ENCODE results near the gene DCX. TPM values are rescaled to one million over a fixed set of nuclear protein-coding genes. Genes with fewer than 3 reads are reported as not detected.

DCX gene
- polyA plus RNA-seq, 1 donor (not counting 4 experiments of a cell fraction or from before 2014, with no cell fraction given) = not detected

DNA sequence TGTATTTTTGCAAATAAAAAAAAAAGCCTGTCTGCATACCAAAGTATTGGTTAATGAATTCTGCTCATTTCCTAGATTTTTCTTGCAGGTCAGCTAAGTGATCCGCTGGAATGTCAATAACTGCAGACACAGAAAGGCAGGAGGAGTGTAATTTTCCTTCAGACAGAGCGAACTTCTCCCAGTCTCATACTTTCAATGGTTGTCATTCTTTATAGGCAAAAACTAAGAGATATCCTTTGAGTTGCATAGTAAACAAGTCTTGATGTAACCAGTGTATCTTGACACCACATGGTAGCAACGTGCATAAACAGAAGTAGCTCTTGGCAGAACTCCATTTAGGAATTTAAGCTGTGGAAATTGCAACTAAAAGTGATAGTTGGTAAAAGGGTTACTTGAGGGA lies 149.9 kb downstream of the DCX start:
- dilution Hi-C loops (cut with MboI; ENCODE audit: extremely low pct_ligation_motif_present, low sequenced_read_pairs) = no loop called here
- Histone ChIP-seq H3K36me3 (ENCODE audit: control insufficient read depth in 2 of 2, extremely low read depth in 1 of 2, insufficient read depth in 2 of 2, low read length in 2 of 2) (no peaks in the 10 kb centered on the region), H3K27me3 (ENCODE audit: control insufficient read depth, extremely low read depth, insufficient read depth, low read length) (peaks cover 10% of the 10 kb centered on the region), H3K9me3 (ENCODE audit: control insufficient read depth, low read depth, low read length) (no peaks in the 10 kb centered on the region), H3K4me3 (ENCODE audit: control insufficient read depth in 2 of 3, extremely low read depth in 1 of 3, insufficient read depth in 2 of 3, low read depth in 1 of 3, low read length in 3 of 3) (no peak overlapping the region), H3K27ac (ENCODE audit: control insufficient read depth, insufficient read depth, low read length) (no peak overlapping the region), H3K9me1 (ENCODE audit: control insufficient read depth, extremely low read depth, insufficient read depth, low read length) (no peaks in the 10 kb centered on the region), H3K4me2 (ENCODE audit: control insufficient read depth, extremely low read depth, insufficient read depth, low read depth, low read length) (no peak overlapping the region), H3K4me1 (ENCODE audit: control insufficient read depth, extremely low read depth, insufficient read depth, low read length) (no peaks in the 10 kb centered on the region), H4K20me1 (ENCODE audit: control insufficient read depth, extremely low read depth, insufficient read depth, low read length) (no peaks in the 10 kb centered on the region), H3K9ac (ENCODE audit: control insufficient read depth, extremely low read depth, insufficient read depth, low read length) (no peak overlapping the region), H3K79me2 (ENCODE audit: control insufficient read depth, insufficient read depth, low read length) (no peaks in the 10 kb centered on the region), H2AFZ (ENCODE audit: control insufficient read depth, low read length) (no peak overlapping the region)
- DNase-seq (ENCODE audit: low read depth, low spot score) (no peak), FAIRE-seq (no peak)
- no peak for TF ChIP-seq EZH2 (IDR thresholded peaks at IDR 0.05; ENCODE audit: low read length)
- TF ChIP-seq, protein P1, sequence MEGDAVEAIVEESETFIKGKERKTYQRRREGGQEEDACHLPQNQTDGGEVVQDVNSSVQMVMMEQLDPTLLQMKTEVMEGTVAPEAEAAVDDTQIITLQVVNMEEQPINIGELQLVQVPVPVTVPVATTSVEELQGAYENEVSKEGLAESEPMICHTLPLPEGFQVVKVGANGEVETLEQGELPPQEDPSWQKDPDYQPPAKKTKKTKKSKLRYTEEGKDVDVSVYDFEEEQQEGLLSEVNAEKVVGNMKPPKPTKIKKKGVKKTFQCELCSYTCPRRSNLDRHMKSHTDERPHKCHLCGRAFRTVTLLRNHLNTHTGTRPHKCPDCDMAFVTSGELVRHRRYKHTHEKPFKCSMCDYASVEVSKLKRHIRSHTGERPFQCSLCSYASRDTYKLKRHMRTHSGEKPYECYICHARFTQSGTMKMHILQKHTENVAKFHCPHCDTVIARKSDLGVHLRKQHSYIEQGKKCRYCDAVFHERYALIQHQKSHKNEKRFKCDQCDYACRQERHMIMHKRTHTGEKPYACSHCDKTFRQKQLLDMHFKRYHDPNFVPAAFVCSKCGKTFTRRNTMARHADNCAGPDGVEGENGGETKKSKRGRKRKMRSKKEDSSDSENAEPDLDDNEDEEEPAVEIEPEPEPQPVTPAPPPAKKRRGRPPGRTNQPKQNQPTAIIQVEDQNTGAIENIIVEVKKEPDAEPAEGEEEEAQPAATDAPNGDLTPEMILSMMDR (optimal IDR thresholded peaks at IDR 0.05 in 1 of 3, IDR thresholded peaks at IDR 0.05 in 1 of 3, conservative IDR thresholded peaks at IDR 0.05 in 1 of 3; ENCODE audit: extremely low read depth in 1 of 3, insufficient read depth in 2 of 3, low read length in 3 of 3) = no peak

DNA sequence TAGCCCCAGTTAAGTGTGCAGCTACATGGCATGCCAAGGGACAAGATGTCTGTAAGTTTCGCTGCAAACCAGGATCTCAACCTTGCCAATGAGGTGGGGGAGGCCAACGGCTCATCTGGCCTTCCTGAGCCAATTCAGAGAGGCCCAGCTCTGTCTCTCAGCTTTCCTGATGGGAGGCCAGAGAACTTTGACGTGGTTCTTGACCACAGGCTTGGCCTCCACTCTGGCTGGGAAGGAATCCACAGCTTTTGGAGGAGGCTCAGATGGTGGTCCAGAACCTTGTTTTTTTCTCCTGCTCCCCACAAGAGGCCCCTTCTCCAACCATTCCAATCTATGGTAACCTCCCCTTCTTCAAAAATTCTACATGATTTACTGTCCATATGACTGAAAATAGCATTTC lies 151.5 kb downstream of the DCX start:
- Histone ChIP-seq H3K4me1 (ENCODE audit: control insufficient read depth, extremely low read depth, insufficient read depth, low read length) (no peaks in the 10 kb centered on the region), H3K27ac (ENCODE audit: control insufficient read depth, insufficient read depth, low read length) (no peak overlapping the region), H2AFZ (ENCODE audit: control insufficient read depth, low read length) (no peak overlapping the region), H3K79me2 (ENCODE audit: control insufficient read depth, insufficient read depth, low read length) (no peaks in the 10 kb centered on the region), H3K4me3 (ENCODE audit: control insufficient read depth in 2 of 3, extremely low read depth in 1 of 3, insufficient read depth in 2 of 3, low read depth in 1 of 3, low read length in 3 of 3) (no peak overlapping the region), H3K9ac (ENCODE audit: control insufficient read depth, extremely low read depth, insufficient read depth, low read length) (no peak overlapping the region), H3K36me3 (ENCODE audit: control insufficient read depth in 2 of 2, extremely low read depth in 1 of 2, insufficient read depth in 2 of 2, low read length in 2 of 2) (no peaks in the 10 kb centered on the region), H3K9me3 (ENCODE audit: control insufficient read depth, low read depth, low read length) (no peaks in the 10 kb centered on the region), H4K20me1 (ENCODE audit: control insufficient read depth, extremely low read depth, insufficient read depth, low read length) (no peaks in the 10 kb centered on the region), H3K9me1 (ENCODE audit: control insufficient read depth, extremely low read depth, insufficient read depth, low read length) (no peaks in the 10 kb centered on the region), H3K27me3 (ENCODE audit: control insufficient read depth, extremely low read depth, insufficient read depth, low read length) (peaks cover 10% of the 10 kb centered on the region), H3K4me2 (ENCODE audit: control insufficient read depth, extremely low read depth, insufficient read depth, low read depth, low read length) (no peak overlapping the region)
- no peak for FAIRE-seq
- dilution Hi-C loops (cut with MboI; ENCODE audit: extremely low pct_ligation_motif_present, low sequenced_read_pairs) = no loop called here
- no peak for DNase-seq (ENCODE audit: low read depth, low spot score)
- TF ChIP-seq, protein P1 (optimal IDR thresholded peaks at IDR 0.05 in 1 of 3, IDR thresholded peaks at IDR 0.05 in 1 of 3, conservative IDR thresholded peaks at IDR 0.05 in 1 of 3; ENCODE audit: extremely low read depth in 1 of 3, insufficient read depth in 2 of 3, low read length in 3 of 3) = no peak
- no peak for TF ChIP-seq EZH2 (IDR thresholded peaks at IDR 0.05; ENCODE audit: low read length)
